ENCODE data around the gene C17orf114.

Gene C17orf114

DNA sequence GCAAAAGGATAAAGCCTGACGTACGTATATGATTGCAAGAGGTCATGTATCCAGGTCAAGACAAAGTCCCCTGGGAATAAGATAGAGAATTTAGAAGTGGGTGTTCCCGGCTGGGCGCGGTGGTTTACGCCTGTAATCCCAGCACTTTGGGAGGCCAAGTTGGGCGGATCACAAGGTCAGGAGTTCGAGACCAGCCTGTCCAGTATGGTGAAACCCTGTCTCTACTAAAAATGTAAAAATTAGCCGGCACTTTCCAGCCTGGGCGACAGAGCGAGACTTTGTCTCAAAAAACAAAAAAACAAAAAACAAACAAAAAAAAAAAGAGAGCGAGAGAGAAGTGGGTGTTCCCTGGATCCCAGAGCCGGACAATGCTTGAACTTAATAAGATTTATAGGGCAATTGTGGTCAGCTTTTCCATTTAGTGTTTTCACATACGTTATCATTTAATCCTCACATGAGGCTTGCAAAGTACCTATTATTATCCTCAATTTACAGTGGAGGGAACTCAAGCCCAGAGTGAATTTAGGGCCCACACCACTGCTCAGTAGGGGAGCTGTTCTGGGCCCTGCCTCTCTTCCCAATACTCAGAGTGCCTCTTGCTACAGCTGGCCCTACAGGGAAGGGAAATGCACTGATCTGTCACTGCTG, 13.8 kb downstream of the C17orf114 start:
- Histone ChIP-seq H3K9me3 (no peaks in the 10 kb centered on the region), H3K4me1 (peaks cover 0 to 7% of the 10 kb centered on the region in 2 donors), H3K27me3 (peaks cover 0 to 10% of the 10 kb centered on the region in 2 donors), H3K4me3 (peak overlapping the region in 2 of 3 donors; percentile 79 to 92), H3K36me3 (no peaks in the 10 kb centered on the region), H3K27ac (peak overlapping the region in 1 of 2 donors; percentile 97)
- DNase-seq (ENCODE audit: low spot score in 2 of 2): no peak
- intact Hi-C loops (cut with DNase I; ENCODE audit: low total_unique reads): loop anchor here (5.0 kb wide), 1 partner anchor 104 kb away; no protein-coding TSS in a partner anchor
- TF ChIP-seq POLR2A (IDR thresholded peaks at IDR 0.05) (no peak), POLR2AphosphoS5 (IDR thresholded peaks at IDR 0.05) (no peak)
- TF ChIP-seq, protein P1, sequence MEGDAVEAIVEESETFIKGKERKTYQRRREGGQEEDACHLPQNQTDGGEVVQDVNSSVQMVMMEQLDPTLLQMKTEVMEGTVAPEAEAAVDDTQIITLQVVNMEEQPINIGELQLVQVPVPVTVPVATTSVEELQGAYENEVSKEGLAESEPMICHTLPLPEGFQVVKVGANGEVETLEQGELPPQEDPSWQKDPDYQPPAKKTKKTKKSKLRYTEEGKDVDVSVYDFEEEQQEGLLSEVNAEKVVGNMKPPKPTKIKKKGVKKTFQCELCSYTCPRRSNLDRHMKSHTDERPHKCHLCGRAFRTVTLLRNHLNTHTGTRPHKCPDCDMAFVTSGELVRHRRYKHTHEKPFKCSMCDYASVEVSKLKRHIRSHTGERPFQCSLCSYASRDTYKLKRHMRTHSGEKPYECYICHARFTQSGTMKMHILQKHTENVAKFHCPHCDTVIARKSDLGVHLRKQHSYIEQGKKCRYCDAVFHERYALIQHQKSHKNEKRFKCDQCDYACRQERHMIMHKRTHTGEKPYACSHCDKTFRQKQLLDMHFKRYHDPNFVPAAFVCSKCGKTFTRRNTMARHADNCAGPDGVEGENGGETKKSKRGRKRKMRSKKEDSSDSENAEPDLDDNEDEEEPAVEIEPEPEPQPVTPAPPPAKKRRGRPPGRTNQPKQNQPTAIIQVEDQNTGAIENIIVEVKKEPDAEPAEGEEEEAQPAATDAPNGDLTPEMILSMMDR (IDR thresholded peaks at IDR 0.05): no peak

DNA sequence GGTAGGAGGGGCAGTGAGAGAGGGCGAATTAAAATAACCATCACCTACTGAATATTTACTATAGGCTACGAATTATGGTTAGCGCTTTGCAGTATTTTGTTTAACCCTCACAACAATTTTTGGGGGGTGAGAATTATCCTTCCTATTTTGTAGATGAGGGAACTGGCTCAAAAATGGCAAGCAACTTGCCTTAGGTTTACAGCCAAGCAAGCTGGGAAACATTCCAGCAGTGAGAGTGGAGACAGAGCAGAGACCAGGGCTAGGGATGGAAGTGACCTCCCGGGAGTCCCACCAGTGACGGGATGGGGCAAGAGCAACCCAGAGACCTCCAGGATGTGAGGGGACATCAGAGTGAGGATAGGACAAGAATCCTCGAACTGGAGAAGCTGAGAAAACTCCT, 15.6 kb downstream of the C17orf114 start:
- TF ChIP-seq, protein P1 (IDR thresholded peaks at IDR 0.05): no peak
- TF ChIP-seq POLR2AphosphoS5 (IDR thresholded peaks at IDR 0.05) (no peak), POLR2A (IDR thresholded peaks at IDR 0.05) (no peak)
- Histone ChIP-seq H3K27me3 (peaks cover 4 to 19% of the 10 kb centered on the region in 2 donors), H3K27ac (no peak overlapping the region), H3K4me3 (peak overlapping the region; percentile 32 to 63 (median 32)), H3K4me1 (peaks cover 0 to 7% of the 10 kb centered on the region in 2 donors), H3K36me3 (no peaks in the 10 kb centered on the region), H3K9me3 (no peaks in the 10 kb centered on the region)
- intact Hi-C loops (cut with DNase I; ENCODE audit: low total_unique reads): loop anchor here (5.0 kb wide), 1 partner anchor 106 kb away; no protein-coding TSS in a partner anchor
- no peak for DNase-seq (ENCODE audit: low spot score in 2 of 2)

DNA sequence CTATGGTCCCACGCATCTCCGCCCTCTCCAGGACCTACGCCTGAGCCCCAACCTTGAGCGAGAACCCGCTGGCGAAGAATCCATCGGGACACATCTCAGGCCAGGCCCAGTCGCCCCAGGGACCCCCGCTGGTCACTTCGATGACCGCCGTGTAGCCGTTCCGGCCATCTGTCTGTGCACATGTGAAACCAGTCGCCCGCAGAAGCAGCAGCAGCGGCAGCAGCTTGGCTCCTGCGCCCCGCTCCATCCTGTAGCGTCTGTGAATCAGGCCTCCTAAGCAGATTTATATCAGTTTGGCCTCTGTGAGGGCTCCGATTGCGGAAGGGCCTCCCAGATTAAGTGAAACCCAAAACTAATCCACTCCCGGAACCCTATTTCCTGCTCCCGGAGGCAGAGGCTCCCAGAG, 16.0 kb downstream of the C17orf114 start, which contains the start of gene VMO1:
VMO1 (minus strand) TSS at position 259 of the 406 bp plus-strand sequence; CDS start at position 247, 12 bp downstream.
- H3K4me3 ChIP-seq: peak within 1 kb of the TSS; percentile 32 to 63 (median 32)
- intact Hi-C loops (cut with DNase I; ENCODE audit: low total_unique reads): loop anchor here (5.0 kb wide), 1 partner anchor 106 kb away; no protein-coding TSS in a partner anchor
- DNase-seq (ENCODE audit: low spot score in 2 of 2): no peak
- H3K27me3 ChIP-seq: peaks cover 4 to 19% of the 10 kb centered on the region in 2 donors
- H3K36me3 ChIP-seq: no peaks in the 10 kb centered on the region
- peaks cover 0 to 7% of the 10 kb centered on the region in 2 donors for H3K4me1 ChIP-seq
- TF ChIP-seq POLR2A (IDR thresholded peaks at IDR 0.05) (no peak), POLR2AphosphoS5 (IDR thresholded peaks at IDR 0.05) (no peak)
- TF ChIP-seq, protein P1 (IDR thresholded peaks at IDR 0.05): no peak
- peak within 1 kb of the TSS in 1 of 2 donors; percentile 57 for H3K27ac ChIP-seq
- H3K9me3 ChIP-seq: no peaks in the 10 kb centered on the region

DNA sequence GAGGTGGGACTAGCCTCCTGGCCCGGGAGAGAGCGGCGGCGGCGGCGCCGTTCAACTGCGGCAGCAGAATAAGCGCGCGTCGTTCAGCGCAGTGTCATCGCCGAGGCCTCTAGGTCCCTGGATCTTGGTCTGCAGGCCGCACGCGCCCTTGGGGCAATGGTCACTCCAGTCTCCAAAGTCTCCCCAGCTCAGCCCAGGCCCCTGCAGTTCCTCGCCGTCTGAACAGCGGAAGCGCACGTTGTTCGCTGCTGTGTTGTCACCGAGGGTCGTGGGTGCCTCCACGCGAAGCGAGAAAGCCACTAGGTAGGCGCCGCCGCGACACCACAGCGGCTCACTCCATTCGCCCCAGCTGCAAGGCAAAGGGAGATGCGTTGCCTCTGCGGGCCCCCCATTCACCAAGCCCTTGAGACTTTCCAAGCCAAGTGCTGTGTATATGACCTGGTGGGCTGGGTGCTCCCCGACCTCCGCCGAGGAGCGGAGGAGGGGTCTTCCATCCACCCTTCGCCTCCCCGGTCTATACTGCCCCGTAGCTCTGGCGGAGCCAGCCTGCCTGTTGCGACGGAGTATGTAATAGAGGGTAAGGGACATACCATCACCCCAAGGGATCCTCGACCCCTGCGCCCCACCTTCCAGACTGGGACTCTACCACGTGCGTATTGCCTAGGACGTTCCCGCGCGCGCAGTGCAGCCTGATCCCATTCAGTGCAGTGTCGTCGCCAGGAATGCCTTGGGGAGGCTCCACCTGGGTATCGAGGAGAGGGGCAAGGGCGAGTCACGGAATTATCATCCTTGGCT, 16.6 kb downstream of the C17orf114 start:
- intact Hi-C loops (cut with DNase I; ENCODE audit: low total_unique reads): loop anchor here (5.0 kb wide), 1 partner anchor 107 kb away; no protein-coding TSS in a partner anchor
- Histone ChIP-seq H3K9me3 (no peaks in the 10 kb centered on the region), H3K36me3 (no peaks in the 10 kb centered on the region), H3K27ac (no peak overlapping the region), H3K27me3 (peaks cover 4 to 19% of the 10 kb centered on the region in 2 donors), H3K4me1 (peaks cover 0 to 7% of the 10 kb centered on the region in 2 donors), H3K4me3 (peak overlapping the region; percentile 32 to 63 (median 32))
- TF ChIP-seq POLR2AphosphoS5 (IDR thresholded peaks at IDR 0.05) (no peak), POLR2A (IDR thresholded peaks at IDR 0.05) (no peak)
- TF ChIP-seq, protein P1 (IDR thresholded peaks at IDR 0.05): no peak
- DNase-seq (ENCODE audit: low spot score in 2 of 2): no peak
